ENCODE measurements around the gene FAR2. TPM values are rescaled to one million over a fixed set of nuclear protein-coding genes. Genes with fewer than 3 reads are reported as not detected.
A peak's percentile ranks its signal among the peaks of the same experiment; 100 is the strongest.

The FAR2 gene
- total and polyA plus RNA-seq, 12 donors, result 1.4 to 6.7 (median 2.6) TPM

GRCh38 chr12:29242921-29243431 is 93.9 kb downstream of the FAR2 start:
- intact Hi-C loops (cut with DNase I), result loop anchor here in 1 of 10 donors (10.0 kb wide), 1 partner anchor 72 kb away; no protein-coding TSS in a partner anchor
- Histone ChIP-seq H3K36me3 (no peaks in the 10 kb centered on the region), H3K27me3 (no peaks in the 10 kb centered on the region), H3K4me1 (peaks cover 4 to 29% (median 20%) of the 10 kb centered on the region in 9 donors), H3K9me3 (no peaks in the 10 kb centered on the region), H3K4me3 (no peak overlapping the region), H3K27ac (peak overlapping the region in 6 of 10 donors; percentile 30 to 59 (median 44))
- WGBS, 2 donors, result 49 to 70% methylated on average over 4 of the region's 4 CpGs
- DNase-seq (no peak), ATAC-seq (peak in 5 of 8 donors; percentile 39 to 56 (median 43))
- TF ChIP-seq CTCF (IDR thresholded peaks at IDR 0.05), result no peak

- H3K4me1 ChIP-seq, result peaks cover 4 to 28% (median 19%) of the 10 kb centered on the region in 9 donors
- DNase-seq, result no peak
- no peak for ATAC-seq
- H3K9me3 ChIP-seq, result no peaks in the 10 kb centered on the region
- WGBS, 2 donors, result 92 to 93% methylated on average over 3 of the region's 3 CpGs
- H3K36me3 ChIP-seq, result no peaks in the 10 kb centered on the region
- H3K27me3 ChIP-seq, result no peaks in the 10 kb centered on the region
- intact Hi-C loops (cut with DNase I), result loop anchor here in 1 of 10 donors (10.0 kb wide), 1 partner anchor 71 kb away; no protein-coding TSS in a partner anchor
- TF ChIP-seq CTCF (IDR thresholded peaks at IDR 0.05), result no peak
- H3K4me3 ChIP-seq, result no peak overlapping the region
- H3K27ac ChIP-seq, result no peak overlapping the region
Measured at GRCh38 chr12:29244159-29244765, 95.2 kb downstream of the FAR2 start.

GRCh38 chr12:29245246-29245645 is 96.2 kb downstream of the FAR2 start:
- no peak for DNase-seq
- Histone ChIP-seq H3K27ac (no peak overlapping the region), H3K9me3 (no peaks in the 10 kb centered on the region), H3K36me3 (no peaks in the 10 kb centered on the region), H3K4me1 (peaks cover 4 to 28% (median 19%) of the 10 kb centered on the region in 9 donors), H3K4me3 (no peak overlapping the region), H3K27me3 (no peaks in the 10 kb centered on the region)
- 96 to 97% methylated on average over 3 of the region's 3 CpGs for WGBS, 2 donors
- intact Hi-C loops (cut with DNase I), result loop anchor here in 1 of 10 donors (10.0 kb wide), 1 partner anchor 70 kb away; no protein-coding TSS in a partner anchor
- TF ChIP-seq CTCF (IDR thresholded peaks at IDR 0.05), result no peak
- ATAC-seq, result no peak

- TF ChIP-seq CTCF (IDR thresholded peaks at IDR 0.05), result no peak
- WGBS, 2 donors, result 95 to 96% methylated on average over 2 of the region's 2 CpGs
- no peak overlapping the region for H3K4me3 ChIP-seq
- no peak overlapping the region for H3K27ac ChIP-seq
- H3K27me3 ChIP-seq, result no peaks in the 10 kb centered on the region
- H3K9me3 ChIP-seq, result no peaks in the 10 kb centered on the region
- no peak for DNase-seq
- intact Hi-C loops (cut with DNase I), result loop anchor here in 1 of 10 donors (10.0 kb wide), 1 partner anchor 65 kb away; no protein-coding TSS in a partner anchor
- no peaks in the 10 kb centered on the region for H3K36me3 ChIP-seq
- no peak for ATAC-seq
- peaks cover 0 to 15% (median 12%) of the 10 kb centered on the region in 9 donors for H3K4me1 ChIP-seq
Measured at GRCh38 chr12:29249930-29250329, 100.9 kb downstream of the FAR2 start.
